HG03196 (cell line): Measurements from ENCODE around the gene FAM53B.

Source experiments
- ATAC-seq: cut with Tn5 transposase; IDR thresholded peaks from one replicate; pipeline ENCODE4 v1.9.1; 2021; ENCODE audit not compliant: unreplicated experiment

The FAM53B gene

GRCh38 chr10:124666494-124666893, 77.7 kb downstream of the FAM53B start:
- no peak for ATAC-seq

- no peak for ATAC-seq
Observed at GRCh38 chr10:124665980-124666379, 78.2 kb downstream of the FAM53B start.

- no peak for ATAC-seq
Observed at GRCh38 chr10:124665558-124665957, 78.6 kb downstream of the FAM53B start.

GRCh38 chr10:124665091-124665490, 79.1 kb downstream of the FAM53B start:
- ATAC-seq, result no peak

- ATAC-seq, result no peak
Observed at GRCh38 chr10:124663766-124664360, 80.3 kb downstream of the FAM53B start.

- no peak for ATAC-seq
Observed at GRCh38 chr10:124663228-124663627, 81.0 kb downstream of the FAM53B start.

GRCh38 chr10:124661660-124662180, 82.5 kb downstream of the FAM53B start:
- ATAC-seq, result no peak

- ATAC-seq, result no peak
Observed at GRCh38 chr10:124660404-124661125, 83.6 kb downstream of the FAM53B start.

- no peak for ATAC-seq
Observed at GRCh38 chr10:124659380-124659779, 84.8 kb downstream of the FAM53B start.

GRCh38 chr10:124658591-124659242, 85.5 kb downstream of the FAM53B start:
- no peak for ATAC-seq

GRCh38 chr10:124657806-124658205, 86.4 kb downstream of the FAM53B start:
- ATAC-seq, result no peak

- ATAC-seq, result no peak
Observed at GRCh38 chr10:124656541-124656940, 87.6 kb downstream of the FAM53B start.

GRCh38 chr10:124656113-124656490, 88.1 kb downstream of the FAM53B start:
- ATAC-seq, result no peak

- ATAC-seq, result no peak
Observed at GRCh38 chr10:124655191-124656112, 88.7 kb downstream of the FAM53B start.

GRCh38 chr10:124654686-124655085, 89.5 kb downstream of the FAM53B start:
- ATAC-seq, result no peak

GRCh38 chr10:124653811-124654651, 90.1 kb downstream of the FAM53B start:
- no peak for ATAC-seq

GRCh38 chr10:124653311-124653710, 90.9 kb downstream of the FAM53B start:
- ATAC-seq, result no peak

- no peak for ATAC-seq
Observed at GRCh38 chr10:124652701-124653100, 91.5 kb downstream of the FAM53B start.

- ATAC-seq, result no peak
Observed at GRCh38 chr10:124652200-124652599, 92.0 kb downstream of the FAM53B start.

GRCh38 chr10:124651402-124651891, 92.7 kb downstream of the FAM53B start:
- no peak for ATAC-seq
